HepG2 (cell line): ENCODE measurements around the gene ENGASE. TPM values are rescaled to one million over a fixed set of nuclear protein-coding genes. Genes with fewer than 3 reads are reported as not detected.

Source experiments
- EEA1 ChIP-seq: sonication (generic); formaldehyde crosslinking; IDR thresholded peaks from 2 replicates; pipeline ENCODE4 v1.5.1; 2020; ENCODE audit warnings: mild to moderate bottlenecking, missing genetic modification reagents, borderline replicate concordance
- FOSL1 ChIP-seq: sonication (generic); formaldehyde crosslinking; IDR thresholded peaks from 2 replicates; pipeline ENCODE4 v1.9.0; 2021; ENCODE audit warnings: missing genetic modification reagents, borderline replicate concordance
- FOXA1 ChIP-seq, 2 experiments: fragments of 450-650 bp in 1 of 2; sonication (generic) in 1 of 2; formaldehyde crosslinking in 1 of 2; IDR thresholded peaks; 2 replicates each; pipeline versions ENCODE4 v1.4.0 to v1.6.1; 2016 to 2020; ENCODE audit warnings: missing genetic modification reagents in 1 of 2
- KLF13 ChIP-seq: sonication (generic); formaldehyde crosslinking; IDR thresholded peaks from 2 replicates; pipeline ENCODE4 v1.4.0; 2020; ENCODE audit warnings: mild to moderate bottlenecking, missing genetic modification reagents
- MAFG ChIP-seq: sonication (generic); formaldehyde crosslinking; IDR thresholded peaks from 2 replicates; pipeline ENCODE4 v1.5.1; 2020; ENCODE audit warnings: mild to moderate bottlenecking, missing genetic modification reagents
- RFXANK ChIP-seq: IDR thresholded peaks from 2 replicates; pipeline ENCODE4 v1.6.1; 2016
- SIN3B ChIP-seq: fragments of 150-350 bp; IDR thresholded peaks from 2 replicates; pipeline ENCODE4 v1.6.1; 2014; ENCODE audit warnings: low read length
- THYN1 ChIP-seq: sonication (generic); formaldehyde crosslinking; IDR thresholded peaks from 2 replicates; pipeline ENCODE4 v1.8.1; 2023; ENCODE audit warnings: low read depth, mild to moderate bottlenecking, moderate library complexity, missing genetic modification reagents, borderline replicate concordance
- ZKSCAN1 ChIP-seq: fragments of 150-350 bp; IDR thresholded peaks from 2 replicates; pipeline ENCODE4 v1.6.1; 2014; ENCODE audit warnings: low read length
- ZNF101 ChIP-seq: sonication (generic); formaldehyde crosslinking; IDR thresholded peaks from 2 replicates; pipeline ENCODE4 v1.4.0; 2020; ENCODE audit warnings: mild to moderate bottlenecking, low read depth, missing genetic modification reagents, borderline replicate concordance
- ZNF124 ChIP-seq: sonication (generic); formaldehyde crosslinking; IDR thresholded peaks from 2 replicates; pipeline ENCODE4 v1.4.0; 2020; ENCODE audit warnings: missing genetic modification reagents
- ZNF3 ChIP-seq: IDR thresholded peaks from 2 replicates; pipeline ENCODE4 v1.7.0; 2017; ENCODE audit warnings: inconsistent platforms
- ZNF317 ChIP-seq: sonication (generic); formaldehyde crosslinking; IDR thresholded peaks from 2 replicates; pipeline ENCODE4 v1.5.0; 2020; ENCODE audit warnings: mild to moderate bottlenecking, missing genetic modification reagents
- ZNF333 ChIP-seq: sonication (generic); formaldehyde crosslinking; IDR thresholded peaks from 2 replicates; pipeline ENCODE4 v1.4.0; 2020; ENCODE audit warnings: mild to moderate bottlenecking, missing genetic modification reagents, borderline replicate concordance
- ZNF441 ChIP-seq: sonication (generic); formaldehyde crosslinking; IDR thresholded peaks from 2 replicates; pipeline ENCODE4 v1.7.0; 2021; ENCODE audit warnings: missing genetic modification reagents, borderline replicate concordance
- ZNF780A ChIP-seq: sonication (generic); formaldehyde crosslinking; IDR thresholded peaks from 2 replicates; pipeline ENCODE4 v1.8.0; 2022; ENCODE audit warnings: mild to moderate bottlenecking, missing genetic modification reagents, moderate library complexity
- ZNF83 ChIP-seq: sonication (generic); formaldehyde crosslinking; IDR thresholded peaks from 2 replicates; pipeline ENCODE4 v1.4.0; 2020; ENCODE audit warnings: missing genetic modification reagents, mild to moderate bottlenecking, borderline replicate concordance
- ZNF883 ChIP-seq: sonication (generic); formaldehyde crosslinking; IDR thresholded peaks from 2 replicates; pipeline ENCODE4 v1.5.1; 2020; ENCODE audit warnings: mild to moderate bottlenecking, missing genetic modification reagents; ENCODE audit errors: not compliant biosample characterization
- polyA plus RNA-seq, 8 experiments: library from polyadenylated mRNA; depleted of rRNA in 3 of 8; stranded (reverse) in 7 of 8; unstranded in 1 of 8; fragments of >200 nt; fragmentation: Illumina TruSeq in 4 of 8; extraction: Trizol in 4 of 8; gene quantifications; 2 replicates each; pipeline versions ENCODE4 v1.2.1 to v1.2.3, GENCODE V29; 2011 to 2016; ENCODE audit warnings: low read depth in 4 of 8, missing spikeins in 1 of 8, mixed read lengths in 1 of 8; ENCODE audit not compliant: insufficient read depth in 1 of 8
- total RNA-seq, 5 experiments: library from RNA; depleted of rRNA; stranded (reverse); fragments of >200 nt; fragmentation: Illumina TruSeq; extraction: Trizol; gene quantifications; 2 replicates each; pipeline ENCODE4 v1.2.3, GENCODE V29; 2016; ENCODE audit warnings: low read depth in 1 of 5
- TF ChIP-seq, protein P1 (sequence below): sonication (generic); formaldehyde crosslinking; IDR thresholded peaks from 2 replicates; pipeline ENCODE4 v1.4.0; 2020; ENCODE audit warnings: missing genetic modification reagents
- TF ChIP-seq, protein P2 (sequence below): sonication (generic); formaldehyde crosslinking; IDR thresholded peaks from 2 replicates; pipeline ENCODE4 v1.8.0; 2022; ENCODE audit warnings: mild to moderate bottlenecking, missing genetic modification reagents, moderate library complexity
- TF ChIP-seq, protein P3 (sequence below): sonication (generic); formaldehyde crosslinking; IDR thresholded peaks from 2 replicates; pipeline ENCODE4 v1.5.0; 2020; ENCODE audit warnings: mild to moderate bottlenecking, missing genetic modification reagents, borderline replicate concordance
- TF ChIP-seq, protein P4 (sequence below): IDR thresholded peaks from 2 replicates; pipeline ENCODE4 v1.6.1; 2016; ENCODE audit warnings: mild to moderate bottlenecking

The ENGASE gene
- total and polyA plus RNA-seq, 2 of the 13 experiments (the other 11 are each of a cell fraction or from before 2014, with no cell fraction given) = 10.6 to 18.1 TPM

DNA sequence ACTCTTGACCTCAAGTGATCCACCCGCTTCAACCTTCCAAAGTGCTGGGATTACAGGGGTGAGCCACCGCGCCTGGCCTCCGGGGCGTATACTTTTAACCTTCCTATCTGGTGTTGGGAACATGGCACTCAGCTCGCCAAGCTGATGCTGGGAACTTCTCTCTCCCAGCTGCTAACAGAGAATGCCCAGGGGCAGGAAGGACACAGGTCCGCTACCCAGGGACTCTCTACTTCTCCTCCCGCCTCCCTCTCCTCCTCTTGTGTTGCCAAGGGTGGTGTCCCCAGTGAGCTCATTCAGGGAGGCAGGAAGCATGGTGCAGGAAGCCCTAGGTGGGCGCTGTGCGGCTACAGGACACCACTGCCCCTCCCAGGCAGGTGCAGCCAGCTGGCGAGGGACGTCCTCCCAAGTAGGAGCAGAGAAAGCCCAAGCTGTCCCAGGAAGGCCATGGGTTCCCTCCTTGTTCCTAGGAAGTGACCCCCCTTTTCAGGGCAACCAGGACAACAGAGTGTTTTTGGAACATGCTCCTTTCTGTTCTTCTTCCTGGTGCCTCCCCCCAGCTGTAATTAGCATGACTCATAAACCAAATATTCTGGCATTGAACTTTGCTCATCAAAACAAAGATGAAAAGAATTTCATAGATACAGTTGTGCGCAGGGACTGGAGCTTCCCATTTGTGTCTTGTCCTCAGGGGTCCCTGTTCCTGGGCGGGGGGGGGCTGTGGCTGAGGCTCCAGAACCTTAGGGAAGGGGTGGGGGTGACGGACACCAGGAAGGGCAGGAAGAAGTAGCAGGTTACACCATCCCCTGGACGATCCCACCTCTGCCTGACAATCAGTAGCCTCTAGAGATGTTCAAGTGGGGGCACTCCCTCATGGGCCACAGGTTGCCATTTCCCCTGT is 48.0 kb upstream of the ENGASE start (continued):
- TF ChIP-seq FOSL1 (peak; percentile 100), MAFG (CRISPR knock-in tag) (no peak), ZNF83 (CRISPR knock-in tag) (no peak), EEA1 (CRISPR knock-in tag) (no peak), ZNF883 (no peak), ZNF333 (peak; percentile 62; the same call in 1 of the 2 replicates), ZNF441 (peak; percentile 42), SIN3B (no peak), RFXANK (CRISPR knock-in tag) (no peak; the same call in 1 of the 2 replicates), FOXA1 (IDR thresholded peaks at IDR 0.05) (no peak), FOXA1 (CRISPR knock-in tag; IDR thresholded peaks at IDR 0.05) (peak; percentile 74), ZNF101 (CRISPR knock-in tag) (no peak), ZNF3 (CRISPR knock-in tag) (no peak; the same call in 1 of the 2 replicates), ZNF124 (CRISPR knock-in tag) (peak; percentile 64; the same call in 1 of the 2 replicates), ZNF780A (CRISPR knock-in tag) (no peak), KLF13 (CRISPR knock-in tag) (no peak), THYN1 (CRISPR knock-in tag) (no peak), ZNF317 (no peak), ZKSCAN1 (no peak)
- TF ChIP-seq, protein P1, sequence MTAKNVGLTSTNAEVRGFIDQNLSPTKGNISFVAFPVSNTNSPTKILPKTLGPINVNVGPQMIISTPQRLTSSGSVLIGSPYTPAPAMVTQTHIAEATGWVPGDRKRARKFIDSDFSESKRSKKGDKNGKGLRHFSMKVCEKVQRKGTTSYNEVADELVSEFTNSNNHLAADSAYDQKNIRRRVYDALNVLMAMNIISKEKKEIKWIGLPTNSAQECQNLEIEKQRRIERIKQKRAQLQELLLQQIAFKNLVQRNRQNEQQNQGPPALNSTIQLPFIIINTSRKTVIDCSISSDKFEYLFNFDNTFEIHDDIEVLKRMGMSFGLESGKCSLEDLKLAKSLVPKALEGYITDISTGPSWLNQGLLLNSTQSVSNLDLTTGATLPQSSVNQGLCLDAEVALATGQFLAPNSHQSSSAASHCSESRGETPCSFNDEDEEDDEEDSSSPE = no peak
- TF ChIP-seq, protein P2, sequence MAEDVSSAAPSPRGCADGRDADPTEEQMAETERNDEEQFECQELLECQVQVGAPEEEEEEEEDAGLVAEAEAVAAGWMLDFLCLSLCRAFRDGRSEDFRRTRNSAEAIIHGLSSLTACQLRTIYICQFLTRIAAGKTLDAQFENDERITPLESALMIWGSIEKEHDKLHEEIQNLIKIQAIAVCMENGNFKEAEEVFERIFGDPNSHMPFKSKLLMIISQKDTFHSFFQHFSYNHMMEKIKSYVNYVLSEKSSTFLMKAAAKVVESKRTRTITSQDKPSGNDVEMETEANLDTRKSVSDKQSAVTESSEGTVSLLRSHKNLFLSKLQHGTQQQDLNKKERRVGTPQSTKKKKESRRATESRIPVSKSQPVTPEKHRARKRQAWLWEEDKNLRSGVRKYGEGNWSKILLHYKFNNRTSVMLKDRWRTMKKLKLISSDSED (CRISPR knock-in tag) = no peak
- TF ChIP-seq, protein P3, sequence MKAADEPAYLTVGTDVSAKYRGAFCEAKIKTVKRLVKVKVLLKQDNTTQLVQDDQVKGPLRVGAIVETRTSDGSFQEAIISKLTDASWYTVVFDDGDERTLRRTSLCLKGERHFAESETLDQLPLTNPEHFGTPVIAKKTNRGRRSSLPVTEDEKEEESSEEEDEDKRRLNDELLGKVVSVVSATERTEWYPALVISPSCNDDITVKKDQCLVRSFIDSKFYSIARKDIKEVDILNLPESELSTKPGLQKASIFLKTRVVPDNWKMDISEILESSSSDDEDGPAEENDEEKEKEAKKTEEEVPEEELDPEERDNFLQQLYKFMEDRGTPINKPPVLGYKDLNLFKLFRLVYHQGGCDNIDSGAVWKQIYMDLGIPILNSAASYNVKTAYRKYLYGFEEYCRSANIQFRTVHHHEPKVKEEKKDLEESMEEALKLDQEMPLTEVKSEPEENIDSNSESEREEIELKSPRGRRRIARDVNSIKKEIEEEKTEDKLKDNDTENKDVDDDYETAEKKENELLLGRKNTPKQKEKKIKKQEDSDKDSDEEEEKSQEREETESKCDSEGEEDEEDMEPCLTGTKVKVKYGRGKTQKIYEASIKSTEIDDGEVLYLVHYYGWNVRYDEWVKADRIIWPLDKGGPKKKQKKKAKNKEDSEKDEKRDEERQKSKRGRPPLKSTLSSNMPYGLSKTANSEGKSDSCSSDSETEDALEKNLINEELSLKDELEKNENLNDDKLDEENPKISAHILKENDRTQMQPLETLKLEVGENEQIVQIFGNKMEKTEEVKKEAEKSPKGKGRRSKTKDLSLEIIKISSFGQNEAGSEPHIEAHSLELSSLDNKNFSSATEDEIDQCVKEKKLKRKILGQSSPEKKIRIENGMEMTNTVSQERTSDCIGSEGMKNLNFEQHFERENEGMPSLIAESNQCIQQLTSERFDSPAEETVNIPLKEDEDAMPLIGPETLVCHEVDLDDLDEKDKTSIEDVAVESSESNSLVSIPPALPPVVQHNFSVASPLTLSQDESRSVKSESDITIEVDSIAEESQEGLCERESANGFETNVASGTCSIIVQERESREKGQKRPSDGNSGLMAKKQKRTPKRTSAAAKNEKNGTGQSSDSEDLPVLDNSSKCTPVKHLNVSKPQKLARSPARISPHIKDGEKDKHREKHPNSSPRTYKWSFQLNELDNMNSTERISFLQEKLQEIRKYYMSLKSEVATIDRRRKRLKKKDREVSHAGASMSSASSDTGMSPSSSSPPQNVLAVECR (CRISPR knock-in tag) = peak; percentile 74
- TF ChIP-seq, protein P4, sequence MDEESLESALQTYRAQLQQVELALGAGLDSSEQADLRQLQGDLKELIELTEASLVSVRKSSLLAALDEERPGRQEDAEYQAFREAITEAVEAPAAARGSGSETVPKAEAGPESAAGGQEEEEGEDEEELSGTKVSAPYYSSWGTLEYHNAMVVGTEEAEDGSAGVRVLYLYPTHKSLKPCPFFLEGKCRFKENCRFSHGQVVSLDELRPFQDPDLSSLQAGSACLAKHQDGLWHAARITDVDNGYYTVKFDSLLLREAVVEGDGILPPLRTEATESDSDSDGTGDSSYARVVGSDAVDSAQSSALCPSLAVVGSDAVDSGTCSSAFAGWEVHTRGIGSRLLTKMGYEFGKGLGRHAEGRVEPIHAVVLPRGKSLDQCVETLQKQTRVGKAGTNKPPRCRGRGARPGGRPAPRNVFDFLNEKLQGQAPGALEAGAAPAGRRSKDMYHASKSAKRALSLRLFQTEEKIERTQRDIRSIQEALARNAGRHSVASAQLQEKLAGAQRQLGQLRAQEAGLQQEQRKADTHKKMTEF (CRISPR knock-in tag) = peak; percentile 65
